Stomach smooth muscle (tissue), 2 donors: ENCODE measurements around the gene ST8SIA5.

ENCODE experiments used
- H3K27ac ChIP-seq: one replicate; pipeline ENCODE4 v1.7.0; 2013; ENCODE audit warnings: mild to moderate bottlenecking, low read length, inconsistent platforms
- H3K27me3 ChIP-seq, 2 donors: one replicate each; pipeline ENCODE4 v1.7.0; 2013; ENCODE audit warnings: low read length in 2 of 2; ENCODE audit not compliant: insufficient read depth in 2 of 2, control insufficient read depth in 1 of 2
- H3K36me3 ChIP-seq, 2 donors: one replicate each; pipeline ENCODE4 v1.7.0; 2013; ENCODE audit warnings: low read length in 2 of 2; ENCODE audit not compliant: control insufficient read depth in 2 of 2, insufficient read depth in 2 of 2
- H3K4me1 ChIP-seq: one replicate; pipeline ENCODE4 v1.7.0; 2013; ENCODE audit warnings: low read length; ENCODE audit not compliant: control insufficient read depth, insufficient read depth
- H3K4me3 ChIP-seq, 2 donors: one replicate each; pipeline ENCODE4 v1.7.0; 2013; ENCODE audit warnings: low read length in 2 of 2
- H3K9ac ChIP-seq, 2 donors: one replicate each; pipeline ENCODE4 v1.7.0; 2013; ENCODE audit warnings: low read length in 2 of 2, mild to moderate bottlenecking in 1 of 2
- H3K9me3 ChIP-seq, 2 donors: one replicate each; pipeline ENCODE4 v1.7.0; 2013; ENCODE audit warnings: low read length in 2 of 2; ENCODE audit not compliant: control insufficient read depth in 2 of 2
- donor health status: healthy.
- donor health status: Pancreatic carcinoma.

Gene ST8SIA5

GRCh38 chr18:46672062-46672970, 84.5 kb downstream of the ST8SIA5 start:
- H3K27me3 ChIP-seq = no peaks in the 10 kb centered on the region
- no peak overlapping the region for H3K9ac ChIP-seq
- H3K4me3 ChIP-seq = no peak overlapping the region
- no peak overlapping the region for H3K27ac ChIP-seq
- no peaks in the 10 kb centered on the region for H3K4me1 ChIP-seq
- no peaks in the 10 kb centered on the region for H3K9me3 ChIP-seq
- no peaks in the 10 kb centered on the region for H3K36me3 ChIP-seq

DNA sequence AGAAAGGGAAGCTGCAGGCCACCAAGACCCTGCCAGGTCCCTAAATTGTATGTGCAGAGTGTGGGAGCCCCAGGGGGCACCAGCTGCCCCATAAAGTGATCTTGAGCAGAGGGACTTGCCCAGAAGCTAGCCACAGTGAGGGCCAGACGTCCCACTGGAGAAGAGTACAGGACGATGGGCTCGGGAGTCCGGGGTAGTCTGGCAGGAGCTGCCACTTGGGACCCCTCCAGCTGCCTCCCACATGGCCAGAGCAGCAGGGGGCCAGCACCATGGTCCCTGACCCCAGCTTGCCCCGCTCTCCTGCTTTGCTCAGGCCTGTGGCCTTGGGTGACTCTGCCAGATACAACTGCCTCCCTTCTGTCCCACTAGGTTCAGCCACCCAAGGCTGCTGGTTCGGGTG, 88.2 kb downstream of the ST8SIA5 start:
- Histone ChIP-seq H3K4me1 (no peaks in the 10 kb centered on the region), H3K9ac (no peak overlapping the region), H3K27me3 (no peaks in the 10 kb centered on the region), H3K27ac (no peak overlapping the region), H3K9me3 (no peaks in the 10 kb centered on the region), H3K4me3 (no peak overlapping the region), H3K36me3 (no peaks in the 10 kb centered on the region)

- Histone ChIP-seq H3K27ac (no peak overlapping the region), H3K27me3 (no peaks in the 10 kb centered on the region), H3K9ac (no peak overlapping the region), H3K4me1 (no peaks in the 10 kb centered on the region), H3K36me3 (no peaks in the 10 kb centered on the region), H3K9me3 (no peaks in the 10 kb centered on the region), H3K4me3 (no peak overlapping the region)
Observed at GRCh38 chr18:46668135-46668534, 88.7 kb downstream of the ST8SIA5 start.

GRCh38 chr18:46663539-46663938, 93.3 kb downstream of the ST8SIA5 start:
- H3K4me1 ChIP-seq = no peaks in the 10 kb centered on the region
- H3K36me3 ChIP-seq = no peaks in the 10 kb centered on the region
- no peak overlapping the region for H3K4me3 ChIP-seq
- H3K27ac ChIP-seq = no peak overlapping the region
- H3K9me3 ChIP-seq = no peaks in the 10 kb centered on the region
- no peak overlapping the region for H3K9ac ChIP-seq
- no peaks in the 10 kb centered on the region for H3K27me3 ChIP-seq

DNA sequence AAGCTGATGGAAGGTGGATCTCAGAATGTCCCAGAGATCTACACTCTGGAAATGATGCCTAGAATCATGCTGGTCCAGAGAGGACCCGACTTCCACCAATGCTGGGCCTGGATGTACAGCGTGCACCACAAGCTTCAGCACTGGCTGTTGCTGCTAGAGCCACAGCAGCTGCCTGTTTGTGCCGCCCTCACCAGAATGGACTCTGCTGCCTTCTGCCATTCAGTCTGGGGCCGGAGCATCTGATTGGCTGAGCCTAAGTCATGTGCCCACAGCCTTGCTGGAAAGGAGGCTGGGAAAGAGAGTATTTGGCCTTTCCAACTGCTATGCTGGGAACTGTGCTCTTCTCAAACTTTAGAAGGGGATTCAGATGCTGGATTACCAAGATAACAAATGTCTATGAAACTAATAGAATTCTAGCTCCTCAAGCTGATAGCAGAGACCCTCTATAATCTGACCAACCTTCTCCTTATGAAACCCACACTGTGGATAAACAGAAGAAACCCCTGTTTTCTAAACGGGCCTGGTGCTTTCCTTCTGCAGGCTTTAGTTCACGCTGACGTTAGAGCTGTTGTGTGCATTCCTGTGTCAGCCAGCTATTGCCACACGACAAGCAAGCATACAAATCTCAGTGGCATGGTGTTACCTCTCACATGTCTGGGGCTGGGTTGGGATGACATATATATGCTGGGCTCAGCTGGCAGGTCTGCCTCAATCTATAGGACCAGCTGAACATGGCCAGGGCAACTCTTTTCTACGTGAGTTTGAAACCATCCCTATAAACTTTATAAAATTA, 95.7 kb downstream of the ST8SIA5 start:
- Histone ChIP-seq H3K9me3 (no peaks in the 10 kb centered on the region), H3K27me3 (no peaks in the 10 kb centered on the region), H3K27ac (no peak overlapping the region), H3K36me3 (no peaks in the 10 kb centered on the region), H3K4me3 (no peak overlapping the region), H3K9ac (no peak overlapping the region), H3K4me1 (no peaks in the 10 kb centered on the region)

- Histone ChIP-seq H3K27me3 (no peaks in the 10 kb centered on the region), H3K9ac (no peak overlapping the region), H3K4me3 (no peak overlapping the region), H3K36me3 (no peaks in the 10 kb centered on the region), H3K27ac (no peak overlapping the region), H3K4me1 (no peaks in the 10 kb centered on the region), H3K9me3 (no peaks in the 10 kb centered on the region)
Observed at GRCh38 chr18:46659484-46659883, 97.4 kb downstream of the ST8SIA5 start.

DNA sequence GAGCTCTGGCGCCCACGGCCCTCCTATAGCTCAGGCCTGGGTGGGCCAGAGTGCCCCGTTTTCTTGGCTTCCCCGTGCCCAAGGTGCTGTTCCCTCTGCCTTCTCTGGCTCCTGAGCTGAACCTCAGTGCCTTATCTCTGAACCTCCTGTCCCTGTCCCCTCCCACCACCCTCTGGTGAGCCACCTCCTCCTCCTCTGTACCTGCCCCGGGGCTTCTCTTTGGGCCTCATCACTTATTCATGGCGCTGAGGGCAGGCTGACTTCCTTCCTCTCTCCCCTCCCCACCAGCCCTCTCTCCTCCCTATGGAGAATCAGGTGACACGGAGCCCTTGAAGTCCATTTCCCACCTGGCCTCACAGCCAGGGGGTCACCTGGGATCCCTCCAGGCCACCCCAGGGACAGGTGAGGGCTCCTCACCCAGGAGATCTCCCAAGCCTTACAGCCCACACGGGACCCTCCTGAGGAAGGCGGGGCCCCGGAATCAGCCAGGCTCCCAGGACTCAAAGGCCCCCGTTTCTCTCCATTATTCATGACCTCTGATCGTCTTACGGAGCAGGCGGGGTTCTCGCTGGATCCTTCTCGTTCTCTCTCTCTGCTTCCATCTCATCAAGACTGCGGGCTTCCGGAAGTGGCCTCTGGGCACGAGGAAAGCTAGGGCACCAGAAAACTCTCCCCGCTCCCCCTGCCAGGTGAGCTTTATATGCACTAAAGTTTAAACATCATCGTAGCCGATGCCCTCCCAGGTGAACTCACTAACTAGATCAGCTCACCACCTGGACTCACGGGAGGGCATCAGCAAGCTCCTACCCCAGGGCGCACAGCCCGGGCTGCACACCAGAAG, 99.5 kb downstream of the ST8SIA5 start, which contains the start of gene LOXHD1:
Gene LOXHD1 (minus strand): TSS at position 106 of the 841 bp plus-strand sequence. CDS start 187 bp downstream, outside the sequence.
- H3K9me3 ChIP-seq = no peaks in the 10 kb centered on the region
- no peaks in the 10 kb centered on the region for H3K4me1 ChIP-seq
- no peak within 1 kb of the TSS for H3K27ac ChIP-seq
- H3K4me3 ChIP-seq = no peak within 1 kb of the TSS
- no peaks in the 10 kb centered on the region for H3K27me3 ChIP-seq
- H3K36me3 ChIP-seq = no peaks in the 10 kb centered on the region
- no peak within 1 kb of the TSS for H3K9ac ChIP-seq

- H3K27me3 ChIP-seq = no peaks in the 10 kb centered on the region
- H3K36me3 ChIP-seq = no peaks in the 10 kb centered on the region
- no peak overlapping the region for H3K9ac ChIP-seq
- no peaks in the 10 kb centered on the region for H3K9me3 ChIP-seq
- no peak overlapping the region for H3K27ac ChIP-seq
- H3K4me3 ChIP-seq = no peak overlapping the region
- no peaks in the 10 kb centered on the region for H3K4me1 ChIP-seq
Observed at GRCh38 chr18:46656326-46657114, 100.3 kb downstream of the ST8SIA5 start.

DNA sequence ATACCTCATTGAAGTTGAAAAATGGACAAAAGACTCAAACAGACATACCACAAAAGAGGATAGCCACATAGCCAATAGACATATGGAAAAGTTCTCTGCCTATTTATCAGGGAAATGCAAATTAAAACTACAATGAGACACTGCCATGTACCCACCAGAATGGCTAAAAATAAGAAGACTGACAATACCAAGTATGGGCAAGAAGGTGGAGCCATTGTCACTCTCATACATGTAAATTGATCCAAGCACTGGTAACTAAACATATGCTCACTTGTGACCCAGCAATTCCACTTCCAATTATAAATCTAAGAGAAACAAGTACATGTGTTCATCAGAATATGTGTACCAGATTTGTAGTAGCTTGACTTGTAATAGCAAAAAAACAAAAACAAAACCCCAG, 104.5 kb downstream of the ST8SIA5 start:
- Histone ChIP-seq H3K9ac (no peak overlapping the region), H3K9me3 (no peaks in the 10 kb centered on the region), H3K4me3 (no peak overlapping the region), H3K27ac (no peak overlapping the region), H3K4me1 (no peaks in the 10 kb centered on the region), H3K36me3 (no peaks in the 10 kb centered on the region), H3K27me3 (no peaks in the 10 kb centered on the region)

DNA sequence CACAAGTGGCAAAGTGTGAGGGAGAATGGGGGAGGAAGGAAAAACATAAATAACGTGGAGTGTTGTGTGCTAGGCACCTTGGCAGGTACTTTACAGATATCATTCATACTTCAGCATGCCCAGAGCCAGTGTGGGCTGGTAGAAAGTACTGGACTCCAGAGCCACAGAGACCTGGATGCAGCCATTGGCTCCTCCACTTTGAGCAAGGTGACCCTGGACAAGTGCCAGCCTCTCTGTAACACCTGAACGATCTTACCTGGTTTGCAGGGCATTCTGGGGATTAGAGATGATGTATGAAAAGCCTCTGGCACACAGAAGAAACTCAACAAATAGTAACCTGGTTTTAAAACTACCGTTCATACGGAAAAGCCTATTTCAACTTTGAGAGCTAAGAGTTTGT, 106.2 kb downstream of the ST8SIA5 start:
- Histone ChIP-seq H3K4me1 (no peaks in the 10 kb centered on the region), H3K9ac (no peak overlapping the region), H3K27me3 (no peaks in the 10 kb centered on the region), H3K9me3 (no peaks in the 10 kb centered on the region), H3K4me3 (no peak overlapping the region), H3K36me3 (no peaks in the 10 kb centered on the region), H3K27ac (no peak overlapping the region)
